ENCODE data around the gene WNT9B.

DNA sequence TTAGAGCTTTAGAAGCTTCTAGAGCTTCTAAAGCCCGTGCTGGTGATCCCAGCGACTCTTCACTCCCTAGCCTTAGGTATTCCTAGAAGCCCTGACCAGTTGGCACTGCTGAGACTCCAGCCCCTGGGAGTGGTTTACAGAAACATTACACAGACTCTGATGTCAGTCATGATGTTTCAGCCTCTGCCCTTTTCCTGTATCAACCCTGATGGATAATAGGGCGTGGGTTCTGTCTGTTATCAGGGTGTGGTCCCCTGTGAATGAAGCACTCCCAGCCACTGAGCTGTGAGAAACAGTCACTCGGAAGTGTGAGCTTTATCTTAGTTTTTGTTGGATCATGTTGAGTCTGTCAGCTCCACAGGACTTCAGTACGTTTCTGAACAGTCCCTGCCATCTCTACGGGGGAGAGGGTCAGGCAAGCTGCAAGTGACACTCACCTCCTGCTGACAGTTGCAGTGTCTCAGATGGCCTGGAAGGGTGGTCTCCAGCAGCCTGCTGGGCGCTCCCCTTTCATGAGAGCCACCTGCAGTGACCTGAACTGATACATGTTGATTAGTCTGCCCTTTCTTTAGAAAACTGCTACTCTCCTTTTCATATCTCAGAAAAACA lies 84.4 kb downstream of the WNT9B start:
- TF ChIP-seq EP300 (IDR thresholded peaks at IDR 0.05; ENCODE audit: low read depth), result no peak
- TF ChIP-seq, protein P1, sequence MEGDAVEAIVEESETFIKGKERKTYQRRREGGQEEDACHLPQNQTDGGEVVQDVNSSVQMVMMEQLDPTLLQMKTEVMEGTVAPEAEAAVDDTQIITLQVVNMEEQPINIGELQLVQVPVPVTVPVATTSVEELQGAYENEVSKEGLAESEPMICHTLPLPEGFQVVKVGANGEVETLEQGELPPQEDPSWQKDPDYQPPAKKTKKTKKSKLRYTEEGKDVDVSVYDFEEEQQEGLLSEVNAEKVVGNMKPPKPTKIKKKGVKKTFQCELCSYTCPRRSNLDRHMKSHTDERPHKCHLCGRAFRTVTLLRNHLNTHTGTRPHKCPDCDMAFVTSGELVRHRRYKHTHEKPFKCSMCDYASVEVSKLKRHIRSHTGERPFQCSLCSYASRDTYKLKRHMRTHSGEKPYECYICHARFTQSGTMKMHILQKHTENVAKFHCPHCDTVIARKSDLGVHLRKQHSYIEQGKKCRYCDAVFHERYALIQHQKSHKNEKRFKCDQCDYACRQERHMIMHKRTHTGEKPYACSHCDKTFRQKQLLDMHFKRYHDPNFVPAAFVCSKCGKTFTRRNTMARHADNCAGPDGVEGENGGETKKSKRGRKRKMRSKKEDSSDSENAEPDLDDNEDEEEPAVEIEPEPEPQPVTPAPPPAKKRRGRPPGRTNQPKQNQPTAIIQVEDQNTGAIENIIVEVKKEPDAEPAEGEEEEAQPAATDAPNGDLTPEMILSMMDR (IDR thresholded peaks at IDR 0.05), result no peak
- TF ChIP-seq POLR2A (IDR thresholded peaks at IDR 0.05), result no peak
